HG03060 (cell line): ENCODE data around the gene PPFIA1.

Experiments used
- ATAC-seq: cut with Tn5 transposase; IDR thresholded peaks from one replicate; pipeline ENCODE4 v1.9.1; 2021; ENCODE audit warnings: low read depth, moderate number of reproducible peaks; ENCODE audit not compliant: unreplicated experiment

Gene PPFIA1

DNA sequence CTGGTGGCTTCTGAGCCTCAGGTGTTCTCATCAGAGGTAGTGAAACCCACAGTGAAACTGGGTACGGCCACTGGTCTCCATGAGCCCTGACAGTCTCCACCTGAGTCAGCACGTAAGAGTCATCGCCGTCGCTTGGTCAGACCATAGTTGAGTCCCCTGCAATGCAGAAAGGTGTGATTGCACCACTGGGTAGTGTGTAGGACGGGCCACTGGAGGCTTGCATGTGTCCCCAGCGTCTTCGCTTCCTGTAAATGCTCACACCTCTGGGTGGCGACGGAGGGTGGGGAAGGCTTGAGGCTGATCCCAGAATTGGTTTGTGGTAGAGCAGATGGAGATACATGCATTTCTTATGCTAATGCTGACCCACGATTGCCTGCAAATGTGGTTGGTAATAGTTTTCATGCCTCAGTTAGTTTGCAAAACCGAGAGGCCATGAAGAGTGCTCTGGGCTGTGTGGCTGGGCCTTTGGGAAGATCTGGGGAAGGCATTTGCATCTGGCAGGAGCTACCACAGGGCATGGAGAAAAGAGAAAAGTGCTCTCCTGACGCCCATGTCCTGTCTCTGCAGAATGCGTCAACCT is 154.4 kb downstream of the PPFIA1 start:
- no peak for ATAC-seq

GRCh38 chr11:70427436-70427835 is 156.9 kb downstream of the PPFIA1 start:
- no peak for ATAC-seq

DNA sequence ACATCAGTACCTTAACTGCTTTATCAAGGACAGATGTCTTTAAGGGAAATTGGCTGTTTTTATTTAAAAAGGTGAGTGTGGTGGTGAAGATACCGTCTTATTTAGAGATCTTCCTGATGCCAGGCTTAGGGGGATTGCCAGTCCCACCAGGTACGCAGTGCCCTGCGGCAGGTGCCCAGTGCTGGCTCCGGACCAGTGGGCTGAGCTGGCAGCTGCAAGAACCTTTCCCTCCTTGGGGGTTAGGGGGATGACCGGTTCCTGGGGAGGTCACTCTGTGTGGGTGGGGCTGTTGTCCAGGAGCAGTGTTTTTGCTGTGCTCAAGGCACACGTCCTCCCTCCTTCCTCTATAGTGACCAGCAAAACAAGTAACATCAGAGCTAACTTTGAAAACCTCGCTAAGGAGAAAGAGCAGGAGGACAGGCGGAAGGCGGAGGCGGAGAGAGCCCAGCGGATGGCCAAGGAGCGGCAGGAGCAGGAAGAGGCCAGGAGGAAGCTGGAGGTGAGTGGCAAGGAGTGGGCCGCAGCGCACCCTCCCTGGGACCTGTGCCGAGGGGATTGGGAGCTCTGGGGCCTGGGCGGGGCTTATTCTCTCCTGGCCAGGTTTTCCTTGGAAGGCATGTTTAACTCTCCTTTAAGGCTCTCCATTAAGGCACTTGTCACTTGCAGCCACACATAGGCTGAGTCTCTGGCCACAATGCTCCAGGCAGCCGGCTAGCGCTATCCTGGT is 158.4 kb downstream of the PPFIA1 start:
- no peak for ATAC-seq

- ATAC-seq, result no peak
Measured at GRCh38 chr11:70429428-70429705, 158.9 kb downstream of the PPFIA1 start.

DNA sequence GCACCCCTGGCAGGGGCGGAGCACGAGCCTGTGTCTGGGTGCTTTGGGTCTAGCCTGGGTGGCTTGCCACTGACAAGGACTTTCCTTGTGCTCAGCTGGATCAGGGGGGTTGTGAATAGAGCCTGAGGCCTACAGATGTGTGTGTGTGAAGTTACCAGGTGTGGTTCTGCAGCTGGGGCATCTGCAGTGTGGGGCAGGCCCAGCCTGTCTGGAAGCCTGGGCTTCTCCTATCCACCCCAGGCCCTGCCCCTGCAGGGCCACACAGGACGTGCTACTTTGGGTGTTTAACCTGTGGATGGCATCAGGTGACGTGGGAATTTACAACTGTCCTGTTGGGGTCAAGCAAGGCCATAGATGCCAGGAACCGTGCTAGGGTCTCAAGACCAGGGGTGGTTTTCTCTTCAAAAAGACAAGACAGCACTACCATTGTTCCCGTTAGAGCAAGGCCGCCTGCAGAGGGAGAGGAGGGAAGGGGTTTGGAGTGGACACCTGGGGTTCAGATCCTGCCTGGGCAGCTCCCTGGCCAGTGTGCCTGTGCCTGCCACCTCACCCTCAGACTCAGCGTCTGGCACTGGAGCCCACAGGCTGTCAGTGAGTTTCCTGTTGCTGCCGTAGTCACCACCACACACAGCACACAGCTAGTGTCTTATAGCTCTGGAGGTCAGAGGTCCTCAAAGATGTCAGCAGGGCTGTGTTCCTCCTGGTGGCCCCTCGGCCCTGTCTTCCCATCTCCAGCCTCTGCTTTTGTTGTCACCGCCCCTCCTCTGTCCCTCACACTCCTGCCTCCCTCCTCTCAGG is 159.4 kb downstream of the PPFIA1 start:
- no peak for ATAC-seq

DNA sequence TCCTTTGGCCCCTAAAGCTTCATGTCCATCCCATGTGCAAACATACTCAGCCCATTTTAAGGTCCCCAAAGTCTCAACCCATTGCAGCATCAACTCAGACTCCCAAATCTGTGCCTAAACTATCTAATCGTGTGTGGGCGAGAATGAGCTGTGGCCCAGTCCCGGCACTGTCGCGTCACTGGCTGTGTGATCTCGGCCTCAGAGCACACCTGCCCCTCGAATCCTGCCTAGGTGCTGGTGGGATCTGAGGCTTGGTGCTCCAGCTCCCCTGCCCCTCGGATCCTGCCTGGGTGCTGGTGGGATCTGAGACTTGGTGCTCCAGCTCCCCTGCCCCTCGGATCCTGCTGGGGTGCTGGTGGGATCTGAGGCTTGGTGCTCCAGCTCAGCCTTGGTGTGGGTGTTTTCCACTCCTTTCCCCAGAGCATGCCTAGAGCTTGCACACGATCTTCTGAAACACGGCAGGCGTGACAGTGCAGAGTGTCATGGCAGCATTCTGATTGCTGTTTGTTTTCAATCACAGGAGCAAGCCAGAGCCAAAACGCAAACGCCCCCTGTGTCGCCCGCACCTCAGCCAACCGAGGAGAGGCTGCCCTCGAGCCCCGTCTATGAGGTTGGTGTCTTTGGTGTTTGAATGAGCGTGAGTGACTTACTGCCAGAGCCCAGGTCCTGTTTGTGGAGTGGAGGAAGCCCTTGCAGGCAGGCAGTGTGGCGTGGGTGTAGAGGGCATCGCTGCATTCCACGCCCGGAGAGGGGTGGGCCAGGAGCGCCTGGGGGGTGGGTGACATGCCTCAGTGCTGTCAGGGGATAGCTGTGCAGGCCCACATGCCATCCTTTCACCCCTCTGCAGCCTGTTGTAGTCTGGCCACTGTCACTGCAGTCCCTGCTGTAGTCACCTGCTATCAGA is 160.4 kb downstream of the PPFIA1 start:
- ATAC-seq, result no peak

DNA sequence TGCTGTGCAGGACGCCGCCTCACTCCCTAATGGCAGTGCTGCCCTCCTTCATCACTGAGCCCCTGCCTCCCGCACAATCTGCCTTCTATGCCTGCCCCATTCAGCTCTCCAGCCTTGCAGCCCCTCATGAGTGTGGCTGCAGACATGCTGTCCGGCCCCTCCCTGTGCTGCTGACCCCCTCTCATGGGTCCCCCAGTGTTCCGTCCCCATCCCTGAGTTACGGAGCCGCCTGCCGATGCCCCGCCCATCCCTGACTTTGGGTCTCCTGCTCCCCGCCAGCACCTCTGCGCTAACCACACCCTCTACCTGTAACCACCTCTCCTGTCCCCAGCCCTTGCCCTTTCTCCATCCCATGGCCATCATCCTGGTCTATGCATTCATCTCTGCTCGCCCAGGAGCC is 161.1 kb downstream of the PPFIA1 start:
- ATAC-seq, result no peak

- no peak for ATAC-seq
Measured at GRCh38 chr11:70432065-70432464, 161.6 kb downstream of the PPFIA1 start.

GRCh38 chr11:70432580-70432979 is 162.1 kb downstream of the PPFIA1 start:
- ATAC-seq, result no peak

DNA sequence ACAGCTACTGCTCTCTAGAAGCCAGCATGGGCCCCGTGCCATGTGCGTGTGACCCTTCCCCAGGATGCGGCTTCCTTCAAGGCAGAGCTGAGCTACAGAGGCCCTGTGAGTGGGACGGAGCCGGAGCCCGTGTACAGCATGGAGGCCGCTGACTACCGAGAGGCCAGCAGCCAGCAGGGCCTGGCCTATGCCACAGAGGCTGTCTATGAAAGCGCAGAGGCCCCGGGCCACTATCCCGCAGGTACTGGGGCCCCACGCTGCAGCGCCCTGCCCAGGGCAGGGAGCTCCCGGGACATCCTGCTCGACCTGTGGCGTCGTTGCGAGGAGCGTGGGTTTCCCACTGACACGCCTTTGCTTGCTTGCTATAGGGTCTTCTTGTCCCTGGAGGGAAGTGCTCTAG is 162.5 kb downstream of the PPFIA1 start:
- no peak for ATAC-seq

DNA sequence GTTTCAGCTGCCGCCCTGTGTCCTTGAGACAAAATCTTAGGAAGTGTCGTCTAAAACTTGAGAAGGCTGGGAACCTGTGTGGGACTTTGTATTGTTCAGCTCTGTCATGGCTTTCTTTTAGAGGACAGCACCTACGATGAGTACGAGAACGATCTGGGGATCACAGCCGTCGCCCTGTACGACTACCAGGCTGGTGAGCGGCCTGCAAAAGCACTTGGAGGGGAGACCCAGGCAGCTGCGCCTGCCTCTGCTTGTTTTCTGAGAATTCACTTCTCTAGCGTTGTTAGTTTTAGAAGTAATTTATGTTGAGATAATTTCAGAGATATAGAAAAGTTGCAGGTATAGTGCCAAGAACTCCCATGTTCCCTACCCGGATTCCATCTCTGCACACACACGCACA is 163.0 kb downstream of the PPFIA1 start:
- no peak for ATAC-seq
